Heart left ventricle (tissue), 16 donors: ENCODE measurements around the gene PBX1. TPM values are rescaled to one million over a fixed set of nuclear protein-coding genes. Genes with fewer than 3 reads are reported as not detected.

Experiments used
- ATAC-seq, 4 donors: fragments of 200-7000 bp; cut with Tn5 transposase; one replicate each; pipeline ENCODE4 v1.9.1; 2020 to 2022; ENCODE audit warnings: moderate library complexity in 4 of 4, mild to moderate bottlenecking in 3 of 4, moderate number of reproducible peaks in 1 of 4
- DNase-seq, 5 donors: peaks; one replicate each; pipeline ENCODE4 v3.0.0-alpha.2; 2020
- H3K27ac ChIP-seq, 12 donors: fragments of 200-600 bp; sonication (generic) in 4 of 12; one replicate each; pipeline versions ENCODE4 v1.5.0 to v1.8.0; 2016 to 2022; ENCODE audit warnings: mild to moderate bottlenecking in 2 of 12
- H3K27me3 ChIP-seq, 9 donors: fragments of 200-600 bp; sonication (generic) in 2 of 9; one replicate each; pipeline versions ENCODE4 v1.5.1 to v1.8.0; 2016 to 2022; ENCODE audit warnings: mild to moderate bottlenecking in 3 of 9
- H3K36me3 ChIP-seq, 9 donors: fragments of 200-600 bp; sonication (generic) in 2 of 9; one replicate each; pipeline versions ENCODE4 v1.5.0 to v1.8.0; 2018 to 2022; ENCODE audit warnings: mild to moderate bottlenecking in 2 of 9
- H3K4me1 ChIP-seq, 12 donors: fragments of 200-600 bp; sonication (generic) in 4 of 12; one replicate each; pipeline versions ENCODE4 v1.5.0 to v1.8.0; 2016 to 2022; ENCODE audit warnings: mild to moderate bottlenecking in 3 of 12
- H3K4me3 ChIP-seq, 12 donors: fragments of 200-600 bp; sonication (generic) in 4 of 12; one replicate each; pipeline versions ENCODE4 v1.5.0 to v1.8.0; 2017 to 2022; ENCODE audit warnings: mild to moderate bottlenecking in 9 of 12, moderate library complexity in 4 of 12
- H3K9me3 ChIP-seq, 12 donors: fragments of 200-600 bp; sonication (generic) in 4 of 12; one replicate each; pipeline versions ENCODE4 v1.5.0 to v1.8.0; 2016 to 2022; ENCODE audit warnings: mild to moderate bottlenecking in 1 of 12
- POLR2A ChIP-seq, 2 donors: fragments of 450-650 bp; IDR thresholded peaks; one replicate each; pipeline ENCODE4 v1.6.1; 2017; ENCODE audit warnings: antibody characterized with exemption in 2 of 2, mild to moderate bottlenecking in 2 of 2, moderate library complexity in 2 of 2
- WGBS, 4 donors: extraction: QIAGEN DNeasy Blood & Tissue Kit in 2 of 4; methylation state at CpG; one replicate each; pipeline versions ENCODE4 v1.1.5 to v1.1.7; 2013 to 2018; 5-methylcytosine and 5-hydroxymethylcytosine counted together
- intact Hi-C, 10 donors: fragments of 100-400 bp; cut with DNase I; formaldehyde crosslinking; loops; one replicate each; pipeline versions ENCODE4 v1.11.1 to v1.14.2; 2022
- polyA plus RNA-seq, 2 donors: library from polyadenylated mRNA; stranded (reverse); fragments of 200-250 nt; gene quantifications; one replicate each; pipeline ENCODE4 v1.2.3, GENCODE V29; 2013
- total RNA-seq, 9 donors: library from RNA; depleted of rRNA in 2 of 9; stranded (reverse); fragments of >200 nt in 2 of 9; fragmentation: NEBNext Ultra II Directional in 3 of 9; extraction: Animal tissue kit (Norgen Biotek cat#: 25700) in 3 of 9; gene quantifications; one replicate each; pipeline versions ENCODE4 v1.1.0 to v1.2.4, GENCODE V29; 2016 to 2023
- TF ChIP-seq, protein P1 (sequence below), 12 donors: fragments of 200-600 bp; sonication (generic) in 4 of 12; IDR thresholded peaks; one replicate each; pipeline versions ENCODE4 v1.5.0 to v1.8.0; 2018 to 2022; ENCODE audit warnings: antibody characterized with exemption in 12 of 12, mild to moderate bottlenecking in 5 of 12
- donor health status: ischemic (EF 13 %, LVEDD 7.1; RV severe dilation, severe dysfunction).
- donor health status: healthy with polysubstance abuse.
- donor health status: DM: no; HTN: yes; CAD: no.
- donor health status: DM: no; HTN: no; CAD: no.
- donor health status: ischemic (EF 25% LVEDD 6.9; RV normal size, moderate dysfunction).
- donor health status: ischemic (EF 25% LVEDD 5.7; RV mildly dilated, moderate dysfunction).
- donor health status: healthy.
- donor health status: DM: yes; HTN: yes; CAD: no.
- donor health status: ischemic (EF 35%, LVEDD 5.7; RV mildly dilated, moderate dysfunction).
- donor health status: nonischemic (EF 11% LVEDD 7.7; RV severe dilation, severe dysfunction).
- donor health status: DM: yes; HTN: yes; CAD: no.
- donor health status: PGD.
- donor health status: ischemic (EF 29% LVEDD 5.4; RV normal size, mild dysfunction).
- donor health status: nonischemic (EF 23%, LVEDD 6.1; RV moderate dilation, normal function).

The PBX1 gene
- total and polyA plus RNA-seq, 11 donors, result 15.2 to 78.2 (median 59.1) TPM

DNA sequence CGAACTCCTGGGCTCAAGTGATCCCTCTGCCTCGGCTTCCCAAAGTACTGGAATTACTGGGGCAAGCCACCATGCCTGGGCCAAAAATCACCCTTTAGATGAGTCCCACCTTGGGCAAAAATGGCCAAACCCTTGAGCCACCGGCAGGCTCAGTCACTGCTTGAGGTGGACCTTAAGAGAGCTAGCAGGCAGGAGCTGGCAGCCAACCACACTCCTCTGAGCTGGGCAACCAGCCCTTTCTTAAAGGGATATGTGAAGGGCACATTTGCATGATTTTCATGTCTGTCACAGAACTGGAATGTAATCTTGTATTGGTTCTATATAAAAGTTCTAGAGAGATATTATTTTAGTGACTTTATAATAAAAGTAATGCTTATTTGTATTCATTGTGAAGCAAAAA is 316.5 kb downstream of the PBX1 start:
- Histone ChIP-seq H3K27me3 (no peaks in the 10 kb centered on the region), H3K4me1 (peaks cover 0 to 5% (median 0%) of the 10 kb centered on the region in 12 donors), H3K9me3 (no peaks in the 10 kb centered on the region), H3K36me3 (no peaks in the 10 kb centered on the region), H3K4me3 (no peak overlapping the region), H3K27ac (no peak overlapping the region)
- 78 to 91% (median 84%) methylated on average over 3 of the region's 3 CpGs for WGBS, 4 donors
- ATAC-seq (peak in 3 of 4 donors; percentile 37 to 61 (median 49)), DNase-seq (peak in 2 of 5 donors; percentile 27 to 34)
- intact Hi-C loops, result no loop called here
- TF ChIP-seq, protein P1, sequence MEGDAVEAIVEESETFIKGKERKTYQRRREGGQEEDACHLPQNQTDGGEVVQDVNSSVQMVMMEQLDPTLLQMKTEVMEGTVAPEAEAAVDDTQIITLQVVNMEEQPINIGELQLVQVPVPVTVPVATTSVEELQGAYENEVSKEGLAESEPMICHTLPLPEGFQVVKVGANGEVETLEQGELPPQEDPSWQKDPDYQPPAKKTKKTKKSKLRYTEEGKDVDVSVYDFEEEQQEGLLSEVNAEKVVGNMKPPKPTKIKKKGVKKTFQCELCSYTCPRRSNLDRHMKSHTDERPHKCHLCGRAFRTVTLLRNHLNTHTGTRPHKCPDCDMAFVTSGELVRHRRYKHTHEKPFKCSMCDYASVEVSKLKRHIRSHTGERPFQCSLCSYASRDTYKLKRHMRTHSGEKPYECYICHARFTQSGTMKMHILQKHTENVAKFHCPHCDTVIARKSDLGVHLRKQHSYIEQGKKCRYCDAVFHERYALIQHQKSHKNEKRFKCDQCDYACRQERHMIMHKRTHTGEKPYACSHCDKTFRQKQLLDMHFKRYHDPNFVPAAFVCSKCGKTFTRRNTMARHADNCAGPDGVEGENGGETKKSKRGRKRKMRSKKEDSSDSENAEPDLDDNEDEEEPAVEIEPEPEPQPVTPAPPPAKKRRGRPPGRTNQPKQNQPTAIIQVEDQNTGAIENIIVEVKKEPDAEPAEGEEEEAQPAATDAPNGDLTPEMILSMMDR (IDR thresholded peaks at IDR 0.05), result no peak
- TF ChIP-seq POLR2A (IDR thresholded peaks at IDR 0.05), result no peak

DNA sequence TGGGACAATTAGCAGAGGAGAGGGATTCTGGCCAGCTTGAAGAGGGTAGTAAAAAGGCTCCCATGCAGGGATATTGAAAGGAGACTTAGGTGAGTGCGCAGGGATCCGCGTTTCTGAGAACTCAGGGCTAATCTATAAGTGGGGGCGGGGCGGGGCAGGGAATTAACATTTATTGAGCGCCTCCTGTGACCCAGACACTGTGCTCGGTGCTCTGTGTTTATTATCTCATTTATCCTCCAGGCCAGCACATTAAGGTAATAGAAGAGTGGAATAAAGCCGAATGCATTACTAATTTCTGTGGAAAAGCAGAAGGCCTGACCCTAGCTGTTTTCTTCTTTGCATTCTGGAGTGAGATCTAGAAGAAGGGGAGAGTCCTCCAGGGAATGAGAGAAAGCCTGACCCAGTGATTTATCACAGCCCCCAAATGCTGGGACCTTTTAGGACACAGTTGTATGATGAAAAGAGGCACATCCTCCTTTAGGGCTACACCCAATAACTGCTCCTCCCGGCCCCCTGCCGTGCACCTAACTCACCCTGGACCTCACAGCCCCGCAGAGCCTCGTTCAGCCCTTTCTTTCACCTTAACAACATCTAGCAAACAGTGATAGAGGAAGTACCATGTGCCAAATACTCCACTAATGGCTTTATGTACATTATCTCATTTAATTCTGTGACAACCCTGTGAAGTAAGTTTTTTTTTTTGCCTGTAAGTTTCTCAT is 317.6 kb downstream of the PBX1 start:
- 86 to 91% (median 87%) methylated on average over 12 of the region's 12 CpGs for WGBS, 4 donors
- no peak for DNase-seq
- ATAC-seq, result no peak
- Histone ChIP-seq H3K4me1 (peaks cover 0 to 7% (median 0%) of the 10 kb centered on the region in 12 donors), H3K27ac (no peak overlapping the region), H3K4me3 (no peak overlapping the region), H3K36me3 (no peaks in the 10 kb centered on the region), H3K9me3 (no peaks in the 10 kb centered on the region), H3K27me3 (no peaks in the 10 kb centered on the region)
- no peak for TF ChIP-seq POLR2A (IDR thresholded peaks at IDR 0.05)
- TF ChIP-seq, protein P1 (IDR thresholded peaks at IDR 0.05), result no peak
- intact Hi-C loops, result no loop called here

DNA sequence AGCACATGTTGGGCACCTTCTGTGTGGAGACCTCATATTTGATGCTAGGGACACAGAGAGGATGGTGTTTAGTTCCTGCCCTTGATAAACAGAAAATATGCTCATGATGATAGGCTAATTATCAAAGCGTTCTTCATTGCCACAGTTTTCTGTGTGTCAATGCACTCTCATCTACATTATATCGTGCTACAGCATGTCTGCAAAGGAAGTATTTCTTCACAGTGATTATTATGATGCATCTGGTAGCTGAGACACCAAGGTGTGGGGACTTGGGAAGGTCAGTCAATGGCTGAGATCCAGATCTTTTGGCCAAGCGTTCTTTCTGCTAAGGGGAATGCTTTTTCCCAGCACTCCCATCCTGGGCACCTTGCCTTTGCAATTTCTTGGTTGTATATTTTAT is 321.2 kb downstream of the PBX1 start:
- Histone ChIP-seq H3K4me1 (peaks cover 0 to 7% (median 0%) of the 10 kb centered on the region in 12 donors), H3K9me3 (no peaks in the 10 kb centered on the region), H3K27ac (no peak overlapping the region), H3K4me3 (no peak overlapping the region), H3K27me3 (no peaks in the 10 kb centered on the region), H3K36me3 (no peaks in the 10 kb centered on the region)
- 62 to 78% (median 72%) methylated on average over 3 of the region's 3 CpGs for WGBS, 4 donors
- intact Hi-C loops, result no loop called here
- ATAC-seq (no peak), DNase-seq (no peak)
- no peak for TF ChIP-seq POLR2A (IDR thresholded peaks at IDR 0.05)
- TF ChIP-seq, protein P1 (IDR thresholded peaks at IDR 0.05), result no peak

GRCh38 chr1:164880644-164881043 is 321.7 kb downstream of the PBX1 start:
- TF ChIP-seq, protein P1 (IDR thresholded peaks at IDR 0.05), result no peak
- no peak for TF ChIP-seq POLR2A (IDR thresholded peaks at IDR 0.05)
- H3K4me3 ChIP-seq, result no peak overlapping the region
- H3K27me3 ChIP-seq, result no peaks in the 10 kb centered on the region
- H3K36me3 ChIP-seq, result no peaks in the 10 kb centered on the region
- H3K4me1 ChIP-seq, result peaks cover 0 to 7% (median 0%) of the 10 kb centered on the region in 12 donors
- H3K27ac ChIP-seq, result no peak overlapping the region
- intact Hi-C loops, result no loop called here
- DNase-seq (no peak), ATAC-seq (no peak)
- H3K9me3 ChIP-seq, result no peaks in the 10 kb centered on the region
- 75 to 93% (median 90%) methylated on average over 2 of the region's 2 CpGs for WGBS, 4 donors
